H1 (cell line): Measurements from ENCODE around the gene TPD52L2.

ENCODE experiments used
- CTCF ChIP-seq, 3 experiments: IDR thresholded peaks; 1 replicate in 2 of 3; 2 replicates in 1 of 3; pipeline versions ENCODE4 v1.5.1 to v1.6.1; 2011; ENCODE audit warnings: low read length in 3 of 3, mild to moderate bottlenecking in 3 of 3, inconsistent platforms in 2 of 3, low read depth in 1 of 3, moderate library complexity in 1 of 3; ENCODE audit not compliant: insufficient read depth in 1 of 3; ENCODE audit errors: control extremely low read depth in 1 of 3
- E2F6 ChIP-seq: IDR thresholded peaks from 2 replicates; pipeline ENCODE4 v1.6.1; 2012; ENCODE audit warnings: inconsistent platforms
- EZH2 ChIP-seq: fragments of 200-600 bp; sonication (generic); IDR thresholded peaks from 2 replicates; pipeline ENCODE4 v1.7.1; 2012; ENCODE audit warnings: low read depth, mild to moderate bottlenecking, moderate library complexity, low read length, inconsistent platforms; ENCODE audit not compliant: severe bottlenecking
- MAFK ChIP-seq: IDR thresholded peaks from 2 replicates; pipeline ENCODE4 v1.6.1; 2012; ENCODE audit warnings: low read depth, mild to moderate bottlenecking, improper control_type of control experiment, low read length
- MAX ChIP-seq: IDR thresholded peaks from 2 replicates; pipeline ENCODE4 v1.6.1; 2012; ENCODE audit warnings: inconsistent platforms
- NRF1 ChIP-seq: IDR thresholded peaks from 2 replicates; pipeline ENCODE4 v1.6.1; 2011; ENCODE audit warnings: mild to moderate bottlenecking, low read depth, low read length, improper control_type of control experiment
- POLR2A ChIP-seq, 2 experiments: IDR thresholded peaks; 1 replicate in 1 of 2; 2 replicates in 1 of 2; pipeline ENCODE4 v1.6.1; 2011; ENCODE audit warnings: low read depth in 2 of 2, low read length in 2 of 2, mild to moderate bottlenecking in 2 of 2; ENCODE audit errors: control extremely low read depth in 1 of 2
- POLR2AphosphoS5 ChIP-seq: IDR thresholded peaks from 2 replicates; pipeline ENCODE4 v1.6.1; 2011; ENCODE audit warnings: low read depth, low read length
- SUZ12 ChIP-seq: fragments of 200-600 bp; sonication (generic); IDR thresholded peaks from 2 replicates; pipeline ENCODE4 v1.6.1; 2012; ENCODE audit warnings: mild to moderate bottlenecking, inconsistent platforms, low read length, moderate library complexity, mixed read lengths
- YY1 ChIP-seq: IDR thresholded peaks from 2 replicates; pipeline ENCODE4 v1.6.1; 2011; ENCODE audit warnings: low read depth, mild to moderate bottlenecking, low read length

GRCh38 chr20:63833776-63834490 lies 31.1 kb upstream of the TPD52L2 start:
- no peak for TF ChIP-seq CTCF (IDR thresholded peaks at IDR 0.05; ENCODE audit: control extremely low read depth in 1 of 3, insufficient read depth in 1 of 3, low read depth in 1 of 3, low read length in 3 of 3)
- no peak for TF ChIP-seq MAX
- no peak for TF ChIP-seq E2F6
- no peak for TF ChIP-seq EZH2
- TF ChIP-seq SUZ12 = no peak
- no peak for TF ChIP-seq POLR2A (IDR thresholded peaks at IDR 0.05; ENCODE audit: control extremely low read depth in 1 of 2, low read depth in 2 of 2, low read length in 2 of 2)
- TF ChIP-seq NRF1 = no peak
- TF ChIP-seq POLR2AphosphoS5 = no peak
- no peak for TF ChIP-seq MAFK
- TF ChIP-seq YY1 = no peak
